Measurements from ENCODE around the gene AUTS2.

- TF ChIP-seq POLR2AphosphoS5 (IDR thresholded peaks at IDR 0.05; ENCODE audit: low read depth, low read length) (no peak), POLR2A (IDR thresholded peaks at IDR 0.05; ENCODE audit: low read depth, low read length) (no peak), TAF1 (IDR thresholded peaks at IDR 0.05; ENCODE audit: low read depth, low read length) (no peak), POU2F2 (IDR thresholded peaks at IDR 0.05; ENCODE audit: low read depth, low read length) (no peak), SPI1 (IDR thresholded peaks at IDR 0.05; ENCODE audit: low read depth, low read length) (peak; percentile 49)
These were observed 1097.5 kb downstream of the AUTS2 start for GRCh38 chr7:70695795-70696083.

Measured in GM12891 (cell line).